ENCODE data around the gene IRAK2.

The IRAK2 gene

GRCh38 chr3:10280571-10280970 is 115.9 kb downstream of the IRAK2 start:
- H2AFZ ChIP-seq (ENCODE audit: low read depth, low read length) = no peak overlapping the region
- H3K4me1 ChIP-seq (ENCODE audit: insufficient read depth, low read length) = no peaks in the 10 kb centered on the region
- no peaks in the 10 kb centered on the region for H3K9me3 ChIP-seq (ENCODE audit: low read length)
- no peaks in the 10 kb centered on the region for H3K27me3 ChIP-seq (ENCODE audit: insufficient read depth, low read length)
- H3K36me3 ChIP-seq (ENCODE audit: insufficient read depth, low read length) = peaks cover 53% of the 10 kb centered on the region
- no peak overlapping the region for H3K4me3 ChIP-seq (ENCODE audit: low read length)

DNA sequence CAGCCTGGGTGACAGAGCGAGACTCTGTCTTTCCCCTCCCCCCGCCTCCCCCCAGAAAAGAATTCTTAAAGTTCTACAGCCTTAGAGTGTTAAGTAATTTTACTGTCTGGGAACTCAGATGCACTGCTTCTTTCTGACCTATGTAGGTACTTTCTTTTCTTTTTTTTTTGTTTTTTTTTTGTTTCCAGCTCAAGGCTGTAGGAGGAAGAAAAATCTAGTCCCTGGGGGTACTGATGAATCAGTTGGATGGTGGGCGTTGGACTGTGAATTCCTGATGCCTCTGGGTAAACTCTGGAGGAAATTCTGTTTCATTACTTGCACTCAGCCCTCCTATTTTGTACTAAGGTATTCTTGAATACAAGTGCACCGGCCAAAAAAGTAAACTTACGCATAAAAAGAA is 117.2 kb downstream of the IRAK2 start:
- no peaks in the 10 kb centered on the region for H3K9me3 ChIP-seq (ENCODE audit: low read length)
- no peak overlapping the region for H3K4me3 ChIP-seq (ENCODE audit: low read length)
- no peak overlapping the region for H2AFZ ChIP-seq (ENCODE audit: low read depth, low read length)
- H3K36me3 ChIP-seq (ENCODE audit: insufficient read depth, low read length) = peaks cover 45% of the 10 kb centered on the region
- H3K27me3 ChIP-seq (ENCODE audit: insufficient read depth, low read length) = no peaks in the 10 kb centered on the region
- H3K4me1 ChIP-seq (ENCODE audit: insufficient read depth, low read length) = peaks cover 6% of the 10 kb centered on the region

DNA sequence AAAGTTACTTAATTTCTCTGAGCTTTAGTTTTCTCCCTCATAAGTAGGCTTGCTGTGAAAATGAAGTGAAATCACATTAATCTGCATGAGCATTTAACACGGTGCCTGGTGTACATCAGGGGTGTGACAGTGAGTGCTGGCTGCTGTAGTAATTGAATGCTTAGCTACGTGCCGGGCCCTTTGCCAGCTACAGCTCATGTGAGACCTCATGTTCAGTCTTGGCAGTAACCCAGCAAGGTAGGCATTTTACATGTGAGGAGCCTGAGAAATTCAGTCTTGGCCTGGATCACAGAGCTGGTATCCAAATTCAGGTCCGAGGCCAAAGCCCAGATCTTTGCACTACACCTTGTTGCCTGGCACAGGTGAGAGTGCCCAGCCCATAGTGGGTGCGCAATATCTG is 118.9 kb downstream of the IRAK2 start:
- Histone ChIP-seq H3K4me1 (ENCODE audit: insufficient read depth, low read length) (peaks cover 6% of the 10 kb centered on the region), H3K4me3 (ENCODE audit: low read length) (no peak overlapping the region), H3K36me3 (ENCODE audit: insufficient read depth, low read length) (peaks cover 37% of the 10 kb centered on the region), H3K9me3 (ENCODE audit: low read length) (no peaks in the 10 kb centered on the region), H2AFZ (ENCODE audit: low read depth, low read length) (no peak overlapping the region), H3K27me3 (ENCODE audit: insufficient read depth, low read length) (no peaks in the 10 kb centered on the region)

GRCh38 chr3:10284496-10284895 is 119.8 kb downstream of the IRAK2 start:
- H3K9me3 ChIP-seq (ENCODE audit: low read length) = no peaks in the 10 kb centered on the region
- H3K4me3 ChIP-seq (ENCODE audit: low read length) = no peak overlapping the region
- peaks cover 28% of the 10 kb centered on the region for H3K36me3 ChIP-seq (ENCODE audit: insufficient read depth, low read length)
- no peaks in the 10 kb centered on the region for H3K27me3 ChIP-seq (ENCODE audit: insufficient read depth, low read length)
- no peak overlapping the region for H2AFZ ChIP-seq (ENCODE audit: low read depth, low read length)
- H3K4me1 ChIP-seq (ENCODE audit: insufficient read depth, low read length) = peaks cover 6% of the 10 kb centered on the region

- Histone ChIP-seq H3K36me3 (ENCODE audit: insufficient read depth, low read length) (peaks cover 18% of the 10 kb centered on the region), H3K4me3 (ENCODE audit: low read length) (no peak overlapping the region), H3K4me1 (ENCODE audit: insufficient read depth, low read length) (peaks cover 6% of the 10 kb centered on the region), H3K9me3 (ENCODE audit: low read length) (no peaks in the 10 kb centered on the region), H2AFZ (ENCODE audit: low read depth, low read length) (no peak overlapping the region), H3K27me3 (ENCODE audit: insufficient read depth, low read length) (no peaks in the 10 kb centered on the region)
Measured at GRCh38 chr3:10285272-10286132, 120.8 kb downstream of the IRAK2 start.

DNA sequence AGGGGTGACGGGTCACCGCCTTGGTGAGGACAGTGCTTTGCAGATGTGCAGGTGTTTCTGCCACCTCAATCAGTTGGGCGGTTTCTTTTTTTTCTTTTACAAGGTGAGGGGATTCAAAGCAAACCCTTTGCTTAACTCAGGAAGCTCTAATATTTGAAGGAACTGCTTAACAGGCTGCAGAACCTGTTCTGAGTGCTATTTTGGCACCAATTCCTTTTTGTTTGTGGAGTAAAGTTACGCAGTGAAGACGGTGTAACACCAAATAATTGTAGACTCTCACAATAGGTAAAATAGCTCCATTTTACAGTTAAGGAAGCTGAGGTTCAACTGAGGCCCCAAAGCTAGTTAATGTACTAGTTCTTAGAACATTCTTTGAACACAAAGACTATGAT is 121.4 kb downstream of the IRAK2 start:
- Histone ChIP-seq H3K4me1 (ENCODE audit: insufficient read depth, low read length) (peaks cover 6% of the 10 kb centered on the region), H3K4me3 (ENCODE audit: low read length) (no peak overlapping the region), H3K36me3 (ENCODE audit: insufficient read depth, low read length) (peaks cover 14% of the 10 kb centered on the region), H3K9me3 (ENCODE audit: low read length) (no peaks in the 10 kb centered on the region), H3K27me3 (ENCODE audit: insufficient read depth, low read length) (no peaks in the 10 kb centered on the region), H2AFZ (ENCODE audit: low read depth, low read length) (no peak overlapping the region)

GRCh38 chr3:10286596-10287295 is 122.0 kb downstream of the IRAK2 start:
- Histone ChIP-seq H3K4me3 (ENCODE audit: low read length) (no peak overlapping the region), H3K36me3 (ENCODE audit: insufficient read depth, low read length) (peaks cover 18% of the 10 kb centered on the region), H2AFZ (ENCODE audit: low read depth, low read length) (no peak overlapping the region), H3K4me1 (ENCODE audit: insufficient read depth, low read length) (peaks cover 6% of the 10 kb centered on the region), H3K27me3 (ENCODE audit: insufficient read depth, low read length) (no peaks in the 10 kb centered on the region), H3K9me3 (ENCODE audit: low read length) (no peaks in the 10 kb centered on the region)

GRCh38 chr3:10287936-10288574 is 123.3 kb downstream of the IRAK2 start:
- H3K27me3 ChIP-seq (ENCODE audit: insufficient read depth, low read length) = no peaks in the 10 kb centered on the region
- no peaks in the 10 kb centered on the region for H3K9me3 ChIP-seq (ENCODE audit: low read length)
- H3K4me3 ChIP-seq (ENCODE audit: low read length) = no peak overlapping the region
- no peak overlapping the region for H2AFZ ChIP-seq (ENCODE audit: low read depth, low read length)
- H3K4me1 ChIP-seq (ENCODE audit: insufficient read depth, low read length) = peaks cover 6% of the 10 kb centered on the region
- peaks cover 18% of the 10 kb centered on the region for H3K36me3 ChIP-seq (ENCODE audit: insufficient read depth, low read length)

GRCh38 chr3:10288575-10288960 is 123.8 kb downstream of the IRAK2 start:
- H3K36me3 ChIP-seq (ENCODE audit: insufficient read depth, low read length) = peaks cover 16% of the 10 kb centered on the region
- no peak overlapping the region for H3K4me3 ChIP-seq (ENCODE audit: low read length)
- H3K9me3 ChIP-seq (ENCODE audit: low read length) = no peaks in the 10 kb centered on the region
- peaks cover 6% of the 10 kb centered on the region for H3K4me1 ChIP-seq (ENCODE audit: insufficient read depth, low read length)
- H2AFZ ChIP-seq (ENCODE audit: low read depth, low read length) = no peak overlapping the region
- H3K27me3 ChIP-seq (ENCODE audit: insufficient read depth, low read length) = no peaks in the 10 kb centered on the region

DNA sequence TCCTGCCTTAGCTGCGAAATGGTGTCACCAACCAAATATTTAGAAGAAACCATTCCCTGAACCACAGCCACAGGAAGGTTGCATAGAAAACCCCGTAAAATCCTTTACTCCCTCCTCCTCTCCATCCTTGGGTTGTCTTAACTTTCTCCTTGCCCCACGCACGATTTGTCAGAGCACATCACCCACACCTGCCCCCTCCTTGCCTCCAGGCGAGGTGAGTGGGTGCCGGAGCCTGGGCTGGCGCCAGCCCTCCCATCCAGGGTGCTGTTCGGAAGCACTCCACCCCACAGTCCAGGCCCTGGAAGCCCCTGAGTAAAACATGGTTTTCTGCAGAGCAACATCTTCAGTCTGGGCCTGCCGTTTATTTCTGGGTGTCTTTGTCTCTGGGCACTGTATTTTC is 124.4 kb downstream of the IRAK2 start:
- peaks cover 18% of the 10 kb centered on the region for H3K36me3 ChIP-seq (ENCODE audit: insufficient read depth, low read length)
- H3K4me1 ChIP-seq (ENCODE audit: insufficient read depth, low read length) = peaks cover 6% of the 10 kb centered on the region
- no peaks in the 10 kb centered on the region for H3K27me3 ChIP-seq (ENCODE audit: insufficient read depth, low read length)
- no peak overlapping the region for H2AFZ ChIP-seq (ENCODE audit: low read depth, low read length)
- no peaks in the 10 kb centered on the region for H3K9me3 ChIP-seq (ENCODE audit: low read length)
- H3K4me3 ChIP-seq (ENCODE audit: low read length) = no peak overlapping the region

- Histone ChIP-seq H3K27me3 (ENCODE audit: insufficient read depth, low read length) (no peaks in the 10 kb centered on the region), H3K9me3 (ENCODE audit: low read length) (no peaks in the 10 kb centered on the region), H3K4me3 (ENCODE audit: low read length) (no peak overlapping the region), H3K36me3 (ENCODE audit: insufficient read depth, low read length) (peaks cover 18% of the 10 kb centered on the region), H2AFZ (ENCODE audit: low read depth, low read length) (no peak overlapping the region), H3K4me1 (ENCODE audit: insufficient read depth, low read length) (peaks cover 6% of the 10 kb centered on the region)
Measured at GRCh38 chr3:10289787-10290355, 125.2 kb downstream of the IRAK2 start.

DNA sequence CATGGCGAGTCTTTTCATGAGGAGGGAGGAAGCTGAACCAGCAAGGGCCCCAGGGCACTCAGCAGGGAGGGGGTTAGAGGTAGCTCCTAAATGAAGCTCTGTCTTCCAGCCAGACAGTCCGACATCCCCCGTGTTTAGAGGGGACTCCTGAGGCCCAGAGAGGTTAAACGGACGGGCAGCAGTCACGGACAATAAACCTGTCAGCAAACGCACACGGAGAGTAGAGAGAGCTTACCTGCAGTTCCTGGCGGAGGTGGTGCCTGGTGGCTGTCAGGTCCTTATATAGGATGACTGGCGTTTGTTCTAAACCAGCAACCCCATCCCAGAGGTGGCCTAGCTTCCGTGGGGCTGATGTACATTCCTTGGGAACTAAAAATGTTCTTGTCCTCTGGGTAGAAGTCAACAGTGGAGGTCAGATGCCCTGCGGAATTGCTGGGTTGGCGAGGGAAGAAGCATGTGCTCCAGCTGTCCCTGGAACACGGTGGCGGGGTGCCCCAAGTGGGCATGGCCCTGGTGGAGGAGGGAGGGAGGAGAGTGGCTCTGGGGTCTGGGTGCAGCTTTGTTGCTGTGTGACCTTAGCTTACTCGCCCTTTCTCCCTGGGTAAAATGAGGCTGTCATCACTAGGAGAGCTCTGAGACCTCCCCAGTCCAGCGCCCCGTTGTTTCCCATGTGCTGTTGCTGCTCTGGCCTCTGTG is 125.9 kb downstream of the IRAK2 start:
- no peak overlapping the region for H3K4me3 ChIP-seq (ENCODE audit: low read length)
- no peaks in the 10 kb centered on the region for H3K9me3 ChIP-seq (ENCODE audit: low read length)
- H3K36me3 ChIP-seq (ENCODE audit: insufficient read depth, low read length) = peaks cover 20% of the 10 kb centered on the region
- no peak overlapping the region for H2AFZ ChIP-seq (ENCODE audit: low read depth, low read length)
- peaks cover 6% of the 10 kb centered on the region for H3K4me1 ChIP-seq (ENCODE audit: insufficient read depth, low read length)
- no peaks in the 10 kb centered on the region for H3K27me3 ChIP-seq (ENCODE audit: insufficient read depth, low read length)
